PFSK-1 (cell line): ENCODE data around the gene DGKB.

Experiments used
- FOXP2 ChIP-seq: optimal IDR thresholded peaks from 2 replicates; pipeline ENCODE3; 2011; ENCODE audit warnings: borderline replicate concordance, control low read depth, inconsistent platforms; ENCODE audit not compliant: insufficient read depth; ENCODE audit errors: extremely low read length, extremely low read depth
- POLR2AphosphoS5 ChIP-seq: IDR thresholded peaks from 2 replicates; pipeline ENCODE4 v1.6.1; 2012; ENCODE audit warnings: low read depth, mild to moderate bottlenecking, control low read depth, low read length, moderate library complexity
- REST ChIP-seq, 2 experiments: IDR thresholded peaks; 2 replicates each; pipeline versions ENCODE4 v1.6.1 to v1.8.0; 2011 to 2012; ENCODE audit warnings: low read depth in 2 of 2, low read length in 2 of 2, control low read depth in 1 of 2, inconsistent platforms in 1 of 2, mild to moderate bottlenecking in 1 of 2, moderate library complexity in 1 of 2; ENCODE audit not compliant: insufficient read depth in 1 of 2
- SIN3A ChIP-seq: IDR thresholded peaks from 2 replicates; pipeline ENCODE4 v1.6.1; 2012; ENCODE audit warnings: mild to moderate bottlenecking, low read length, moderate library complexity, borderline replicate concordance; ENCODE audit not compliant: insufficient read depth
- TAF1 ChIP-seq: IDR thresholded peaks from 2 replicates; pipeline ENCODE4 v1.6.1; 2012; ENCODE audit warnings: low read length, control low read depth, borderline replicate concordance; ENCODE audit not compliant: insufficient read depth

DGKB gene

GRCh38 chr7:14457568-14458453, 444.7 kb downstream of the DGKB start:
- no peak for TF ChIP-seq FOXP2

GRCh38 chr7:14449291-14449690, 453.3 kb downstream of the DGKB start:
- TF ChIP-seq TAF1 (no peak), FOXP2 (no peak), POLR2AphosphoS5 (no peak), SIN3A (no peak), REST (IDR thresholded peaks at IDR 0.05; ENCODE audit: insufficient read depth in 1 of 2, low read depth in 2 of 2, low read length in 2 of 2) (no peak)

- TF ChIP-seq FOXP2, result no peak
These were observed 455.7 kb downstream of the DGKB start for GRCh38 chr7:14446829-14447228.

GRCh38 chr7:14446219-14446618, 456.3 kb downstream of the DGKB start:
- TF ChIP-seq POLR2AphosphoS5 (no peak), SIN3A (no peak), FOXP2 (no peak), TAF1 (no peak), REST (IDR thresholded peaks at IDR 0.05; ENCODE audit: insufficient read depth in 1 of 2, low read depth in 2 of 2, low read length in 2 of 2) (no peak)

- TF ChIP-seq POLR2AphosphoS5 (no peak), REST (IDR thresholded peaks at IDR 0.05; ENCODE audit: insufficient read depth in 1 of 2, low read depth in 2 of 2, low read length in 2 of 2) (no peak), SIN3A (no peak), TAF1 (no peak), FOXP2 (no peak)
These were observed 464.2 kb downstream of the DGKB start for GRCh38 chr7:14438366-14438765.

GRCh38 chr7:14436878-14437277, 465.7 kb downstream of the DGKB start:
- TF ChIP-seq TAF1 (no peak), REST (IDR thresholded peaks at IDR 0.05; ENCODE audit: insufficient read depth in 1 of 2, low read depth in 2 of 2, low read length in 2 of 2) (no peak)
